Ammon's horn (tissue), 1 donor: ENCODE data around the gene SYNDIG1.

Experiments used
- DNase-seq: peaks from one replicate; pipeline ENCODE4 v3.0.0-alpha.2; 2016; ENCODE audit warnings: low spot score

The SYNDIG1 gene

GRCh38 chr20:24448170-24448569, 21.3 kb upstream of the SYNDIG1 start:
- no peak for DNase-seq

- no peak for DNase-seq
These were observed 20.3 kb upstream of the SYNDIG1 start for GRCh38 chr20:24449026-24449720.

- no peak for DNase-seq
These were observed 19.3 kb upstream of the SYNDIG1 start for GRCh38 chr20:24450177-24450576.

- DNase-seq: no peak
These were observed 18.6 kb upstream of the SYNDIG1 start for GRCh38 chr20:24450624-24451376.

- no peak for DNase-seq
These were observed 18.0 kb upstream of the SYNDIG1 start for GRCh38 chr20:24451428-24451827.

- no peak for DNase-seq
These were observed 17.4 kb upstream of the SYNDIG1 start for GRCh38 chr20:24452016-24452415.

GRCh38 chr20:24452498-24453127, 16.8 kb upstream of the SYNDIG1 start:
- DNase-seq: no peak

- DNase-seq: no peak
These were observed 15.6 kb upstream of the SYNDIG1 start for GRCh38 chr20:24453869-24454268.

GRCh38 chr20:24455081-24455480, 14.3 kb upstream of the SYNDIG1 start:
- no peak for DNase-seq

- DNase-seq: no peak
These were observed 13.0 kb upstream of the SYNDIG1 start for GRCh38 chr20:24456398-24456781.

- no peak for DNase-seq
These were observed 11.0 kb upstream of the SYNDIG1 start for GRCh38 chr20:24458436-24458835.

- no peak for DNase-seq
These were observed 9.7 kb upstream of the SYNDIG1 start for GRCh38 chr20:24459733-24460132.

- DNase-seq: no peak
These were observed 8.7 kb upstream of the SYNDIG1 start for GRCh38 chr20:24460712-24461111.

GRCh38 chr20:24461848-24462247, 7.6 kb upstream of the SYNDIG1 start:
- DNase-seq: no peak

- DNase-seq: peak; percentile 93
These were observed 6.9 kb upstream of the SYNDIG1 start for GRCh38 chr20:24462460-24463010.

GRCh38 chr20:24465159-24465558, 4.3 kb upstream of the SYNDIG1 start:
- no peak for DNase-seq

GRCh38 chr20:24465730-24466129, 3.7 kb upstream of the SYNDIG1 start:
- DNase-seq: peak; percentile 86

- no peak for DNase-seq
These were observed 871 bp upstream of the SYNDIG1 start for GRCh38 chr20:24468401-24469115.

- DNase-seq: peak; percentile 61
These were observed 691 bp downstream of the SYNDIG1 start for GRCh38 chr20:24469894-24470745.

- peak; percentile 74 for DNase-seq
These were observed 1.5 kb downstream of the SYNDIG1 start for GRCh38 chr20:24470746-24471582.
